Fibroblast of gingiva (primary cell): Measurements from ENCODE around the gene CDR2.
A peak's percentile ranks its signal among the peaks of the same experiment; 100 is the strongest.
"Not testable (repeated sequence)": the region's sequence is repeated elsewhere in the genome, so short reads cannot be mapped to it uniquely, and the experiment has no call there.

Experiments used
- DNase-seq: peaks from one replicate; pipeline ENCODE4 v3.0.0-alpha.2; 2011; ENCODE audit warnings: low read depth

Gene CDR2

DNA sequence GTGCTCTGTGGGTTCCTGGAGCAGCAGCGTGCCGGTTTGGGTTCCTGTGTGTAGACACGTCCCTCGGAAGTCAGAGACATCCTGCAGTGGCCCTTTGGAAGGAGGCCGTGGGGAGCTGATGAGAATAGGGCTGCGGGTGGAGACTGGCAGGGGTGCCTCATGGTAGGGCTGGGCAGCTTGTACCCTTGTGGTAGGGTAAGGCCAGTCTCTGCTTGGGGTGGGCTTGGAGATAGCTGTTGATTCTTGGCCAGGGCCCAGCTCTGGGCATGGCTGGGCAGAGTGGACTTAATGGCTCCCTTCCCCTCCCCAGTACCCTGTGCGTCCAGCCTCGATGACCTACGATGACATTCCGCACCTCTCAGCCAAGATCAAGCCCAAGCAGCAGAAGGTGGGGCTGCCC is 66.6 kb downstream of the CDR2 start:
- no peak for DNase-seq

DNA sequence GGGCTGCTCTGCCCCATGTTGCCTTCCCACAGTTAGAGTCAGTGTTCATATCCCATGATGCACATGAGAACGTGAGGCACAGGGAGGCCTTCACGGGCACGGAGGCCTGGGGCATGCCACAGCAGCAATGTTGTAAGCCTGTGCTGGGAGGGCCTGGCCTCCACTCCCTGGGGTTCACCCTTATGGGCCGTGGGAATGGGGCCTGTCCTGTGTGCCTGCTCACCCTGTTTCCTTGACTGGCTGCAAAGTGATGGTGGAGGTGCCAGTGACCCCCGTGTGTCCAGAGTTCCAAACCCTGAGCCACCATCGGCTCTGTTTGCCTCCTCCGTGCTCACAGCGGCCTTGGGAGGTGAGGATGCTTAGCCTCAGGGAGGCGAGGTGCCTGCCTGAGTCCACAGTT is 67.6 kb downstream of the CDR2 start:
- no peak for DNase-seq

DNA sequence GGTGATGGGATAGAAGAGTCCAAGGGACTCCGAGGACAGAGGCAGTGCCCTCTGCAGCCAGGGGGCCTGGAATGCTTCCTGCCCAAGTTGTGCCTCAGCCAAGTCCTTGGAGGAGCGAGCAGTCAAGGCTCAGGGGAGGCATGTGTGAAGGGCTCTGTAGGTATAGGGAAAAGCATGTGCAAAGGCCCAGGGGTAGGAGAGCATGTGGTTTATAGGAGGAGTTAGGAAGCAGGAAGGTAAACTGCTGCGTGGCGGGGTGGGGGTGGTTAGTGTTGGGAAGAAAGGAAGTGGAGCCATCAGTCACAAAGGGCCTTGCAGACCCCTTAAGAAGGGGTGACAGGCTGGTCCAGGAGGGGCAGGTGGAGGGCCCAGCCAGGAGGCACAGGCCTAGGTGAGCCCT is 70.0 kb downstream of the CDR2 start:
- no peak for DNase-seq

DNA sequence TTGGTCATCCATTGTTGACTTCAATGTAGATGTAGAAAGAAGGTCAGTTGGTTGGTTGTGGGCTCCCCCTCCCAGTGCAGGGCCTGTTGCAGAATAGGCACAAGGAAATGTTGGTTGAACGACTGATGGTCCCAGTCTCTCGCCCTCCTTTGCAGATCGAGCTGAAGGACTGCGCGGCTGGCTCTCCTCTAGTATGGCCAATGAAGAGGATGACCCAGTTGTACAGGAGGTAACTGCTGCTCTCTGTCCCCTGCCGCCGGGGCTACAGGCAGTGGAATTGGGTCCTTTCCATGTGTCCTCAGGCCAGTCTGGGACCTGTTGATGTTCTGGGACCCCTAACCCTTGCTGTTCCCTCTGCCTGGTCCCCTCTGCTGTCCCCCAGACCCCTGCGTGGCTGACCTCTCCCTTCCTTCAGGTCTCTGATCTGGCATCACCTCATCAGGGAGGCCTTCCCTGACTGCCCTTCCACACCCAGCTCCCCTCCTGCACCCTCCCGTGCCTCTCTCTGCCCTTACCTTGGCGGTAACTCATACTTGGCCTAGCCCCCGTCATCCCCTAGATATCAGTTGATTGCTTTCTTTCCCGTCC is 71.5 kb downstream of the CDR2 start:
- DNase-seq, result no peak

DNA sequence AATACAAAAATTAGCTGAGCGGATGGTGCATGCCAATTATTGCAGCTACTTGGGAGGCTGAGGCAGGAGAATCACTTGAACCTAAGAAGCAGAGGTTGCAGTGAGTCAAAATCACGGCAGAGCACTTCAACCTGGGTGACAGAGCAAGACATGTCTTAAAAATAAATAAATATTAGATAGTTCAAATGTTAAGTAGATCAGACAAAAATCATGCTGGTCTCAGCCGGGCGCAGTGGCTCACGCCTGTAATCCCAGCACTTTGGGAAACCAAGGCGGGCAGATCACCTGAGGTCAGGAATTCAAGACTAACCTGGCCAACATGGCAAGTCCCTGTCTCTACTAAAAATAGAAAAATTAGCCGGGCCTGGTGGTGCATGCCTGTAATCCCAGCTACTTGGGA is 73.0 kb downstream of the CDR2 start:
- not testable (repeated sequence) for DNase-seq

DNA sequence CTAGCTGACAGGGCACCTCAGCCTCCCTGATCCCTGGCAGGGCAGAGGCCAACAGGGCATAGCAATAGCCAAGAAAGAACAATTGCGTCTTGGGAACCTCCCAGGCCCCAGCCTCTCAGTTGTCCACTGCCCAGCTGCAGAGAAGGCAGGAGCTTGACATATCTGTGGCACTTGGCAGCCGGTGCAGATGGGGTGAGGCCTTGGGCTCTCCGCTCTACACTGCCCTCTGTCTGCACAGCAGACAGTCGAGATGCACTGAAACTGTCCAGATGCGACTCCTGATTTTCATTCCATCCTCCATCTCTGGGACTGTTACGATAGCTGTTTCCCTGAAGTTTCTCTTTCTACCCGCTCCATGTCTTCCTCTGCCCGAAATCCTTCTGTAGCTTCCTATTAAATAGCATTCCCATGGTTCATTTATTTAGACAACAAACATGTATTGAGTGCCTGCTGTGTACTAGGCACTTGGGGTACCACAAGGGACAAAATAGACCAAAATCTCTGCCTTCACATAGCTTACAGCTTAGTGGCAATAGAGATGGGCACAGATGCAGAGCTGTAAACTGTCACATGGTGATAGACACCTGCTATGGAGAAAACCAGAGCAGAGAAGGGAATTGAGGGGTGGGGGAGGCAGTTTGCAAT is 73.9 kb downstream of the CDR2 start:
- peak; percentile 71 for DNase-seq

DNA sequence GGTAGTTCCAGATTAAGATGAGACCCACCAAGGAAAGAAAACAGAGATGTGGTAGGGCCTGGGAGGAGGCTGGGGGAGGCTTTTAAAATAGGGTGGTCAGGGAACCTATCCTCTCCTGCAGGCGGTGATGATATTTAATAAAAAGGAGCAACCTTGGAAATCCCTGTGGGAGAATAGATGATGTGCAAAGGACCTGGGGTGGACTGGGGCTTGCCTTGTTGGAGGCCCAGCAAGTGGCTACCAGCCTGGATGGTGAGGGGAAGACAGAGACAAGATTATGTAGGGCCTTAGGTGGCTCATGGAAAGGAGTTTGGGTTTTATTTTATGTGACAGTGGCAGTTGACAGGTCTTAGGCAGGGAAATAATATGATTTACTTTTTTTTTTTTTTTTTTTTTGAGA is 75.4 kb downstream of the CDR2 start:
- DNase-seq, result no peak

DNA sequence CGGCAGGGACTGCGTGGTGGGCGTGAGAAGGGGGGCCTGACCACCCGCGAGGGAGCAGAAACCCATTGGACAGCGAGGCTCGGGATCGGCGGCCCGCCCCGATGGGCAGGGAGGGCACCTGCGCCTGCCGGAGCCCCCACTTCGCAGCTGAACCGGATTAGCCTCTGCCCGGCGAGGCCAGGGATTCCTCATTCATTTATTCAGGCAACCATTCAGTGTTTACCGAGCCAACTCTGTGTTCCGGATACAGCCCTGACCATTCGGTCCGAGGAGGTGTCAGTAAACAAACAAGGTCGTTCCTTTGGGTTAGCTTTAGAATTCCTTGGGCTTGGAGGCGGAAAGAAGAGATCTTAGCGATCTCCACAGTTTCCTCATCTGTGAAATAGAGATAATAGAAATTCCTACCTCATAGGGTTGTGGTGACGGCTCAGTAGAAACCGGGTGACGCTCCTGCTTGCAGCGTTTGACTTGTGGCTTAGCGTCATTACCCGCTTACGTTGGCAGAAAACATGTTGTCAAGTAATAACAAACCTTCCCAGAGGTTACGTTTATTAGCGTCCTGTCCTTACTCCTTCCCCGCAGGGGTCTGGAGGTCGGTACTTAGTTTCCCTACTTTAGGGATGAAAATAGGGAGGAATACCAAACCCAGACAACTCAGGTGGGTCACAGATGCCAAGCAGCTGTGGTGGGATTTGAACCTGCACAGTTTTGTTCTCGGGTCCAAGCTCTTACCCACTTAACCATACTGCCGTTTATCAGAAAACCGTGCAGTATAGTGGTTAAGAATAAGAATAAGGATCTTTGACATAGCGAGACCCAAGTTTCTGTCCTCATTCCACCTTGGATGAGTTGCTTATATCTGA is 76.3 kb downstream of the CDR2 start:
- DNase-seq, result peak; percentile 96

DNA sequence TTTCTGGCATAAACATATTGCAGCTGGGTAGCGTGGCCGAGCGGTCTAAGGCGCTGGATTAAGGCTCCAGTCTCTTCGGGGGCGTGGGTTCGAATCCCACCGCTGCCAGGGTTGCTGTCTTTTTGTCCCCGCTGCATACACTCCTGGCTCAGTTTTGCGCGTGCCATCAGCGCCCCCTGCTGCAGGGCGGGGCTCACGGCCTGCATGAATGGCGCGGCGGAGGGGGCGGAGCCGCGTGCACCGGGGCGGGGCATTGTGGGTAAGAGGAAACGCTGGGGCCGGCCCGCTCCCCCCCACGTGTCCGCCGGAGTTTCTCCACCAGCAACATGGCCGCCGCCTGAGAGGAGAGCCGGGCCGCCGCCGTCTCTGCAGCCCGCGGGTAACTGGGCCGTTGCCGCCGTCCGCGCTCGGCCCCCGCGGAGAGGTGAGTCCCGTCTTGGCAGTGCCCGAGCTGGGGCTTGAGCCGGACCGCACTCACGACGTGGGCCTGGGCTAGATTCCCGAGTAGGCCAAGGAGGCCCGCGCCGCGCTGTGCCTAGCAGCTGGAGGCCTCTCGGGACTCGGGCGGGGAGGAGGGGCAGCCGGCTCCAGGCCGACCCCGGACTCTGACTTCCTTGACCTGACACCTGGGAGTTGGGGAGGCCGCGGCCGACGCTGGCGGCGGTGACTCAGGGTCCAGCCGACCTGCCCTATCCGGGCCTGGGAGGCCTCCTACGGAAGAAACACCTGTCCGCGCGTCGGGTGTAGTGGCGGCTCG is 77.1 kb downstream of the CDR2 start, which contains the start of gene POLR3E:
TSS of gene POLR3E (plus strand) at position 296 of the 757 bp plus-strand sequence. CDS start 5,560 bp downstream, outside the sequence.
- peak; percentile 96 for DNase-seq

DNA sequence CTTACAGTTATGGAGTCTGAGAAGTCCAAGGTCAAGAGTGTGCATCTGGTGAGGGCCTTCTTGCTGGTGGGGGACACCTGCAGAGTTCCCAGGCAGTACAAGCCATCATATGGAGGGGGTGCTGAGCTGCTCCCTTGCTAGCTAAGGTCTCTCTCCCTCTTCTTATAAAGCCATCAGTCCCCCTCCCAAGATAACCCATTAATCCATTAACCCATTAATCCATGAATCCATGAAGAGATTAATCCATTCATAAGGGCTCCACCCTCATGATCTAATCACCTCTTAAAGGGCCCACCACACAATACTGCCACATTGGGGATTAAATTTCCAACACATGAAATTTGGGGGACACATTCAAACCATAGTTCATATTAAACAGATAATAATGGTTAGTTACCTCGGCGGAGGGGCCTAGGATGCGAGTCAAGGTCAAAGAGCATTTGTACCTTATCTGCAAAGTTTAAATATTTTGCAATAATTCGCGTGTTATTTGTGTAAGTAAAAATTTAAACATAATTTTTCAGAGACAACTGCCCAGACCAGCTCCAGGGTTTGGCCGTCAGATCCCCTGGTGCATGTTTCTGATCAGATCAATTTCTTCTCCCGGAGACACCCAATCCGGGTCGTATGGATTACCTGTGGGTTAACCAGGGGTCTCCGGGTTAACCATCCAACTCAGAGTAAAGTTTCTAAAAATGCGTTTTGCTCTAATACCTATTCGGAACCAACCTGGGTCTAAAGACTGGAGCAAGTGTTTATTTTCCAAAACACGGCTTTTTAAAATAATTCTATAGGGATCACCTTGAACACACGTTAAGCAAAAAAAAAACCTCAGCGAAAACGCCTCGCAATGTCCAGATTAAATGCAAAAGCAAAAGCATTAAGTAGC is 78.0 kb downstream of the CDR2 start:
- DNase-seq, result no peak
